Fibroblast of mammary gland (primary cell): ENCODE results near the gene SLC25A43.
A peak's percentile ranks its signal among the peaks of the same experiment; 100 is the strongest.

ENCODE experiments used
- DNase-seq: peaks from one replicate; pipeline ENCODE4 v3.0.0-alpha.2; 2010; ENCODE audit warnings: low read depth
- H3K4me3 ChIP-seq: 2 replicates; pipeline ENCODE4 v1.5.1; 2011; ENCODE audit warnings: low read depth, mild to moderate bottlenecking, low read length, moderate library complexity; ENCODE audit not compliant: control insufficient read depth
- TF ChIP-seq, protein P1 (sequence below): conservative IDR thresholded peaks from 2 replicates; pipeline ENCODE4 v1.5.1; 2011; ENCODE audit warnings: low read depth, low read length, inconsistent platforms; ENCODE audit not compliant: control insufficient read depth, insufficient read depth

Gene SLC25A43

GRCh38 chrX:119467842-119468550 lies 68.9 kb downstream of the SLC25A43 start, which contains the start of gene SLC25A5:
Gene SLC25A5, plus strand, starts transcription at chrX:119468444. Its CDS starts 72 bp downstream, at chrX:119468516.
- peak within 1 kb of the TSS; percentile 77 for H3K4me3 ChIP-seq
- peak; percentile 64 for DNase-seq
- TF ChIP-seq, protein P1, sequence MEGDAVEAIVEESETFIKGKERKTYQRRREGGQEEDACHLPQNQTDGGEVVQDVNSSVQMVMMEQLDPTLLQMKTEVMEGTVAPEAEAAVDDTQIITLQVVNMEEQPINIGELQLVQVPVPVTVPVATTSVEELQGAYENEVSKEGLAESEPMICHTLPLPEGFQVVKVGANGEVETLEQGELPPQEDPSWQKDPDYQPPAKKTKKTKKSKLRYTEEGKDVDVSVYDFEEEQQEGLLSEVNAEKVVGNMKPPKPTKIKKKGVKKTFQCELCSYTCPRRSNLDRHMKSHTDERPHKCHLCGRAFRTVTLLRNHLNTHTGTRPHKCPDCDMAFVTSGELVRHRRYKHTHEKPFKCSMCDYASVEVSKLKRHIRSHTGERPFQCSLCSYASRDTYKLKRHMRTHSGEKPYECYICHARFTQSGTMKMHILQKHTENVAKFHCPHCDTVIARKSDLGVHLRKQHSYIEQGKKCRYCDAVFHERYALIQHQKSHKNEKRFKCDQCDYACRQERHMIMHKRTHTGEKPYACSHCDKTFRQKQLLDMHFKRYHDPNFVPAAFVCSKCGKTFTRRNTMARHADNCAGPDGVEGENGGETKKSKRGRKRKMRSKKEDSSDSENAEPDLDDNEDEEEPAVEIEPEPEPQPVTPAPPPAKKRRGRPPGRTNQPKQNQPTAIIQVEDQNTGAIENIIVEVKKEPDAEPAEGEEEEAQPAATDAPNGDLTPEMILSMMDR: no peak

- TF ChIP-seq, protein P1: peak; percentile 23
- peak; percentile 72 for DNase-seq
- peak overlapping the region; percentile 77 for H3K4me3 ChIP-seq
These were observed 69.6 kb downstream of the SLC25A43 start for GRCh38 chrX:119468551-119469312.

- TF ChIP-seq, protein P1: no peak
- peak overlapping the region; percentile 66 for H3K4me3 ChIP-seq
- DNase-seq: no peak
These were observed 70.1 kb downstream of the SLC25A43 start for GRCh38 chrX:119469313-119469635.

- no peak overlapping the region for H3K4me3 ChIP-seq
These were observed 75.7 kb downstream of the SLC25A43 start for GRCh38 chrX:119474615-119475388.

GRCh38 chrX:119475389-119476101 lies 76.4 kb downstream of the SLC25A43 start:
- H3K4me3 ChIP-seq: no peak overlapping the region
- DNase-seq: peak; percentile 45
- TF ChIP-seq, protein P1: no peak

More at GRCh38 chrX:119474615-119475388, 75.7 kb downstream of the SLC25A43 start:
- DNase-seq: no peak
- TF ChIP-seq, protein P1: no peak

- TF ChIP-seq, protein P1: no peak
- DNase-seq: peak; percentile 93
- H3K4me3 ChIP-seq: no peak overlapping the region
These were observed 78.7 kb downstream of the SLC25A43 start for GRCh38 chrX:119477812-119478232.
